CD4-positive, alpha-beta T cell (primary cell): ENCODE measurements around the gene ADGRE1. TPM values are rescaled to one million over a fixed set of nuclear protein-coding genes. Genes with fewer than 3 reads are reported as not detected.

ENCODE experiments used
- ATAC-seq: fragments of 200-7000 bp; cut with Tn5 transposase; one replicate; pipeline ENCODE4 v1.10.0; 2022; ENCODE audit warnings: mild to moderate bottlenecking; ENCODE audit not compliant: poor library complexity
- CTCF ChIA-PET: fragments of 350-600 bp; sonication (Branson Sonifier 250); formaldehyde crosslinking; loops from one replicate; lab custom pipeline; 2021; ENCODE audit warnings: antibody characterized with exemption, inconsistent platforms; lab: Charles Lee
- POLR2A ChIA-PET: fragments of 350-600 bp; sonication (Branson Sonifier 250); formaldehyde crosslinking; loops from one replicate; lab custom pipeline; 2021; ENCODE audit warnings: antibody characterized with exemption, inconsistent platforms; lab: Charles Lee
- DNase-seq, 14 experiments: peaks; one replicate each; pipeline ENCODE4 v3.0.0-alpha.2; 2013 to 2020; ENCODE audit warnings: mixed read lengths in 2 of 14
- H3K27ac ChIP-seq, 2 donors: one replicate each; pipeline versions ENCODE4 v1.5.1 to v1.7.0; 2013; ENCODE audit warnings: low read length in 2 of 2, low read depth in 1 of 2, mild to moderate bottlenecking in 1 of 2
- H3K27me3 ChIP-seq, 2 experiments: 1 replicate in 1 of 2; 2 replicates in 1 of 2; pipeline versions ENCODE4 v1.6.1 to v1.7.0; 2013; ENCODE audit warnings: low read length in 2 of 2, control low read depth in 1 of 2, mild to moderate bottlenecking in 1 of 2, moderate library complexity in 1 of 2; ENCODE audit not compliant: insufficient read depth in 2 of 2, control insufficient read depth in 1 of 2
- H3K36me3 ChIP-seq: one replicate; pipeline ENCODE4 v1.6.1; 2013; ENCODE audit warnings: low read length, control low read depth; ENCODE audit not compliant: insufficient read depth
- H3K4me1 ChIP-seq: one replicate; pipeline ENCODE4 v1.6.1; 2013; ENCODE audit warnings: low read length, control low read depth; ENCODE audit not compliant: insufficient read depth
- H3K4me3 ChIP-seq: one replicate; pipeline ENCODE4 v1.5.1; 2013; ENCODE audit warnings: mild to moderate bottlenecking, low read length, moderate library complexity
- H3K9me3 ChIP-seq, 2 experiments: 1 replicate in 1 of 2; 2 replicates in 1 of 2; pipeline versions ENCODE4 v1.6.1 to v1.7.0; 2013; ENCODE audit warnings: low read length in 2 of 2, mild to moderate bottlenecking in 2 of 2, control low read depth in 1 of 2, moderate library complexity in 1 of 2; ENCODE audit not compliant: control insufficient read depth in 1 of 2, insufficient read depth in 1 of 2
- H3K27ac Mint-ChIP-seq: one replicate; pipeline ENCODE4 v1.8.0; 2020; ENCODE audit warnings: mixed read lengths
- H3K27me3 Mint-ChIP-seq: one replicate; pipeline ENCODE4 v1.8.0; 2021; ENCODE audit warnings: mixed read lengths
- H3K36me3 Mint-ChIP-seq: one replicate; pipeline ENCODE4 v1.8.0; 2021; ENCODE audit warnings: low read depth, mixed read lengths
- H3K4me1 Mint-ChIP-seq: one replicate; pipeline ENCODE4 v1.8.0; 2021; ENCODE audit warnings: low read depth, mixed read lengths
- H3K4me3 Mint-ChIP-seq: one replicate; pipeline ENCODE4 v1.8.0; 2020; ENCODE audit warnings: mild to moderate bottlenecking, mixed read lengths
- H3K9me3 Mint-ChIP-seq: one replicate; pipeline ENCODE4 v1.8.0; 2020; ENCODE audit warnings: mixed read lengths
- intact Hi-C, 2 experiments: fragments of 100-400 bp; cut with DNase I in 1 of 2; cut with micrococcal nuclease in 1 of 2; formaldehyde crosslinking; loops; one replicate each; pipeline versions ENCODE4 v1.15.1 to v1.9.0; 2023 to 2025; cut with DNase I, micrococcal nuclease
- total RNA-seq, 174 experiments: library from RNA in 2 of 174; stranded (reverse) in 2 of 174; gene quantifications; one replicate each; pipeline ENCODE4 v1.2.3 and lab custom pipeline; 2021 to 2026
- TF ChIP-seq, protein P1 (sequence below): fragments of 200-600 bp; IDR thresholded peaks from one replicate; pipeline ENCODE4 v1.8.0; 2022; ENCODE audit warnings: antibody characterized with exemption, mild to moderate bottlenecking

The ADGRE1 gene
- total RNA-seq, 2 experiments from 2014 or later: 5.4 to 6.0 TPM

DNA sequence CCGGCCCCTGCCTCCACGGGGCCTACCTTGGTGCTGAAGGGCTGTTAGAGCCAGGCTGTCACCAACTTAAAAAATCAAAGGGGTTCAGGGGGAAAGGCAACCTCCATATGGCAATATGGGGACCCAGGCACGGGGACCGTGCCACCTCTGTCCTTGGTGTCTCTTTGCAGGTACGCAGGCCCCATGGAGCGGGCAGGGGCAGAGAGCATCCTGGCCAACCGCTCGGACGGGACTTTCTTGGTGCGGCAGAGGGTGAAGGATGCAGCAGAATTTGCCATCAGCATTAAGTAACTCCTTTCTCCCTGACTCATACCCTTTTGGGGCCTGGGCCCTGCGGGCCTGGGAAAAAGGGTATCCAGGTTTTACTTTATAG is 39.6 kb upstream of the ADGRE1 start:
- TF ChIP-seq, protein P1, sequence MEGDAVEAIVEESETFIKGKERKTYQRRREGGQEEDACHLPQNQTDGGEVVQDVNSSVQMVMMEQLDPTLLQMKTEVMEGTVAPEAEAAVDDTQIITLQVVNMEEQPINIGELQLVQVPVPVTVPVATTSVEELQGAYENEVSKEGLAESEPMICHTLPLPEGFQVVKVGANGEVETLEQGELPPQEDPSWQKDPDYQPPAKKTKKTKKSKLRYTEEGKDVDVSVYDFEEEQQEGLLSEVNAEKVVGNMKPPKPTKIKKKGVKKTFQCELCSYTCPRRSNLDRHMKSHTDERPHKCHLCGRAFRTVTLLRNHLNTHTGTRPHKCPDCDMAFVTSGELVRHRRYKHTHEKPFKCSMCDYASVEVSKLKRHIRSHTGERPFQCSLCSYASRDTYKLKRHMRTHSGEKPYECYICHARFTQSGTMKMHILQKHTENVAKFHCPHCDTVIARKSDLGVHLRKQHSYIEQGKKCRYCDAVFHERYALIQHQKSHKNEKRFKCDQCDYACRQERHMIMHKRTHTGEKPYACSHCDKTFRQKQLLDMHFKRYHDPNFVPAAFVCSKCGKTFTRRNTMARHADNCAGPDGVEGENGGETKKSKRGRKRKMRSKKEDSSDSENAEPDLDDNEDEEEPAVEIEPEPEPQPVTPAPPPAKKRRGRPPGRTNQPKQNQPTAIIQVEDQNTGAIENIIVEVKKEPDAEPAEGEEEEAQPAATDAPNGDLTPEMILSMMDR: no peak
- ATAC-seq: no peak
- no peaks in the 10 kb centered on the region for H3K27me3 Mint-ChIP-seq
- intact Hi-C loops: no loop called here
- peaks cover 7% of the 10 kb centered on the region for H3K4me1 Mint-ChIP-seq
- no peaks in the 10 kb centered on the region for H3K9me3 Mint-ChIP-seq
- H3K4me1 ChIP-seq: no peaks in the 10 kb centered on the region
- CTCF ChIA-PET: no interaction called here
- H3K4me3 ChIP-seq: no peak overlapping the region
- peak in 1 of 14 experiments; percentile 7 for DNase-seq
- no peak overlapping the region for H3K27ac ChIP-seq
- H3K27ac Mint-ChIP-seq: no peak overlapping the region
- H3K36me3 ChIP-seq: peaks cover 69% of the 10 kb centered on the region
- no peaks in the 10 kb centered on the region for H3K27me3 ChIP-seq
- POLR2A ChIA-PET: no interaction called here
- no peak overlapping the region for H3K4me3 Mint-ChIP-seq
- H3K36me3 Mint-ChIP-seq: peaks cover 67% of the 10 kb centered on the region
- H3K9me3 ChIP-seq: no peaks in the 10 kb centered on the region

DNA sequence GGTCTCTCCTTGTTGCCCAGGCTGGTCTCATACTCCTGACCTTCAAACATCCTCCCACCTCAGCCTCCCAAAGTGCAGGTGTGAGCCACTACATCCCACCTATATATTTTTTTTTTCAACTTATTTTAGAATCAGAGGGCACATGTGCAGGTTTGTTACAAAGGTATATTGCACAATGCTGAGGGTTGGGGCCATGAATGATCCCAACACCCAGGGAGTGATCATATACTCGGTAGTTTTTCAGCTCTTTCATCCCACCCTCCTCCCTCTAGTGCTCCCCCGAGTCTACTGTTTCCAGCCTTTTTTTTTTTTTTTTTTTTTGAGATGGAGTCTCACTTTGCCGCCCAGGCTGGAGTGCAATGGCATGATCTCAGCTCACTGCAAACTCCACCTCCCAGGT is 38.4 kb upstream of the ADGRE1 start:
- no peak for ATAC-seq
- TF ChIP-seq, protein P1: no peak
- peaks cover 69% of the 10 kb centered on the region for H3K36me3 ChIP-seq
- ChIA-PET CTCF (interaction anchor here (0.7 kb wide), 1 partner anchor 34 kb away, joined by 4 read pairs; no protein-coding TSS in a partner anchor), POLR2A (interaction anchor here (0.6 kb wide), 1 partner anchor 332 kb away, joined by 3 read pairs; no protein-coding TSS in a partner anchor)
- Mint-ChIP-seq H3K27ac (no peak overlapping the region), H3K4me1 (no peaks in the 10 kb centered on the region), H3K4me3 (no peak overlapping the region), H3K27me3 (no peaks in the 10 kb centered on the region), H3K36me3 (peaks cover 64% of the 10 kb centered on the region), H3K9me3 (no peaks in the 10 kb centered on the region)
- intact Hi-C loops: no loop called here
- H3K27ac ChIP-seq: no peak overlapping the region
- no peaks in the 10 kb centered on the region for H3K4me1 ChIP-seq
- H3K27me3 ChIP-seq: no peaks in the 10 kb centered on the region
- no peaks in the 10 kb centered on the region for H3K9me3 ChIP-seq
- no peak for DNase-seq
- H3K4me3 ChIP-seq: no peak overlapping the region

DNA sequence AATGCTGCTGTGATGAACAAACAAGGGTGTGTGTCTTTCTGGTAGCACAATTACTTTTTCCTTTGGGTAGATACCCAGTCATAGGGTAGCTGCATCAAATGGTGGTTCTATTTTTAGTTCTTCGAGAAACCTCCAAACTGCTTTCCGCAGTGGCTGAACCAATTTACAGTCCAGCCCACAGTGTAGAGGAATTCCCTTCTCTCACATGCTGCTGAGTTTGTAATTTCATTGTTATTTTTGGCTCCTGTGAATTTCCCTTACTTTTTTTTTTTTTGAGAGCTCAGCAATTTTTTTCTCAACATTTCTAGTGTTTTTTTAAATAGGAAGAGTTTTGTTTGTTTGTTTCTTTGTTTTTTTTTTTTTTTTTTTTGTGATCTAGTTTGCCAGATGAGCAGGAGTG is 37.5 kb upstream of the ADGRE1 start:
- ChIA-PET CTCF (interaction anchor here (0.6 kb wide), 1 partner anchor 927 kb away, joined by 3 read pairs; no protein-coding TSS in a partner anchor), POLR2A (no interaction called here)
- no peaks in the 10 kb centered on the region for H3K4me1 Mint-ChIP-seq
- DNase-seq (no peak), ATAC-seq (no peak)
- peaks cover 74% of the 10 kb centered on the region for H3K36me3 ChIP-seq
- no peak overlapping the region for H3K27ac Mint-ChIP-seq
- H3K4me3 Mint-ChIP-seq: no peak overlapping the region
- H3K9me3 ChIP-seq: no peaks in the 10 kb centered on the region
- H3K36me3 Mint-ChIP-seq: peaks cover 68% of the 10 kb centered on the region
- H3K27me3 Mint-ChIP-seq: no peaks in the 10 kb centered on the region
- TF ChIP-seq, protein P1: no peak
- no peaks in the 10 kb centered on the region for H3K9me3 Mint-ChIP-seq
- no peak overlapping the region for H3K27ac ChIP-seq
- H3K4me1 ChIP-seq: no peaks in the 10 kb centered on the region
- H3K4me3 ChIP-seq: no peak overlapping the region
- H3K27me3 ChIP-seq: no peaks in the 10 kb centered on the region
- intact Hi-C loops: no loop called here
